H1 (cell line): Measurements from ENCODE around the gene LEFTY2. TPM values are rescaled to one million over a fixed set of nuclear protein-coding genes. Genes with fewer than 3 reads are reported as not detected.

ENCODE experiments used
- CBX5 ChIP-seq: fragments of 300-800, 300-1000 bp; sonication (generic); IDR thresholded peaks from 2 replicates; pipeline ENCODE4 v1.7.1; 2016; ENCODE audit warnings: antibody characterized with exemption, low read length, low read depth
- CHD7 ChIP-seq: fragments of 300-600 bp; sonication (generic); IDR thresholded peaks from 2 replicates; pipeline ENCODE4 v1.7.1; 2012; ENCODE audit warnings: low read length, moderate library complexity, mild to moderate bottlenecking, inconsistent platforms; ENCODE audit not compliant: insufficient replicate concordance
- polyA plus RNA-seq, 7 experiments: library from polyadenylated mRNA; depleted of rRNA in 3 of 7; stranded (reverse) in 5 of 7; unstranded in 2 of 7; fragments of >200 nt in 5 of 7; fragments of 200-250 nt in 2 of 7; gene quantifications; 1 replicate in 5 of 7; 2 replicates in 1 of 7; 4 replicates in 1 of 7; pipeline versions ENCODE4 v1.2.1 to v1.2.3, GENCODE V29; 2011 to 2013; ENCODE audit warnings: missing spikeins in 2 of 7, mixed read lengths in 2 of 7
- total RNA-seq: library from RNA; stranded (reverse); fragmentation: NEBNext Ultra II Directional; extraction: Animal tissue kit (Norgen Biotek cat#: 25700); gene quantifications from 2 replicates; pipeline ENCODE4 v1.2.1, GENCODE V29; 2021

LEFTY2 gene
- total and polyA plus RNA-seq, 2 of the 8 experiments (the other 6 are each of a cell fraction or from before 2014, with no cell fraction given) = 2.6 to 4.3 TPM

- TF ChIP-seq CHD7 (no peak), CBX5 (no peak)
These were observed 26.6 kb downstream of the LEFTY2 start (continued) for GRCh38 chr1:225914391-225914790.
